GM23248 (cell line): ENCODE data around the gene PSMC5.
"Not testable (repeated sequence)": the region's sequence is repeated elsewhere in the genome, so short reads cannot be mapped to it uniquely, and the experiment has no call there.

ENCODE experiments used
- EZH2 ChIP-seq: fragments of 200-600 bp; sonication (generic); IDR thresholded peaks from 2 replicates; pipeline ENCODE4 v1.6.1; 2018; ENCODE audit warnings: antibody characterized with exemption, mild to moderate bottlenecking; ENCODE audit not compliant: insufficient read depth, poor library complexity, severe bottlenecking
- EZH2phosphoT487 ChIP-seq: fragments of 200-600 bp; sonication (generic); IDR thresholded peaks from 2 replicates; pipeline ENCODE4 v1.6.1; 2018; ENCODE audit warnings: antibody characterized with exemption, moderate library complexity, mild to moderate bottlenecking, low read depth; ENCODE audit not compliant: insufficient read depth

- TF ChIP-seq EZH2phosphoT487, EZH2: not testable (repeated sequence)
These were observed 47.5 kb downstream of the PSMC5 start for GRCh38 chr17:63874693-63875092.
